Endothelial cell of umbilical vein (primary cell): ENCODE results near the gene ACTR3C.
"Not testable (repeated sequence)": the region's sequence is repeated elsewhere in the genome, so short reads cannot be mapped to it uniquely, and the experiment has no call there.

Source experiments
- MAX ChIP-seq: IDR thresholded peaks from 2 replicates; pipeline ENCODE4 v1.6.1; 2011; ENCODE audit not compliant: insufficient read depth, insufficient read length
- TF ChIP-seq, protein P1 (sequence below), 2 donors: IDR thresholded peaks; 1 replicate in 1 of 2; 2 replicates in 1 of 2; pipeline ENCODE4 v1.5.1; 2011; ENCODE audit warnings: low read length in 2 of 2, mild to moderate bottlenecking in 2 of 2, moderate library complexity in 2 of 2, control low read depth in 1 of 2, inconsistent platforms in 1 of 2, low read depth in 1 of 2; ENCODE audit not compliant: insufficient read depth in 1 of 2; ENCODE audit errors: extremely low read depth in 1 of 2

DNA sequence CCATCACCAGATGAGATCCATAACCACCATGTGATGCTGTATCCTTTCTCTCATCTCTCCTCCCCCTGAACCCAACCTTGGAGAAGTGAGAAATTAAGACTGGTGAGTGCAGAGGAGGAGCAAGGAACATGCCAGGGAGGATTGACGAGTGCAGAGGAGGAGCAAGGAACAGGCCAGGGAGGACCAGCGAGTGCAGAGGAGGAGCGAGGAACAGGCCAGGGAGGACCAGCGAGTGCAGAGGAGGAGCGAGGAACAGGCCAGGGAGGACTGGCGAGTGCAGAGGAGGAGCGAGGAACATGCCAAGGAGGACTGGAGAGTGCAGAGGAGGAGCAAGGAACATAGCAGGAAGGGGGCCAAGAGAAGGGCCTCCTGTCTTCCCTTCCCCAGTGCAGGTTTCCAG, 118.8 kb downstream of the ACTR3C start:
- TF ChIP-seq, protein P1, sequence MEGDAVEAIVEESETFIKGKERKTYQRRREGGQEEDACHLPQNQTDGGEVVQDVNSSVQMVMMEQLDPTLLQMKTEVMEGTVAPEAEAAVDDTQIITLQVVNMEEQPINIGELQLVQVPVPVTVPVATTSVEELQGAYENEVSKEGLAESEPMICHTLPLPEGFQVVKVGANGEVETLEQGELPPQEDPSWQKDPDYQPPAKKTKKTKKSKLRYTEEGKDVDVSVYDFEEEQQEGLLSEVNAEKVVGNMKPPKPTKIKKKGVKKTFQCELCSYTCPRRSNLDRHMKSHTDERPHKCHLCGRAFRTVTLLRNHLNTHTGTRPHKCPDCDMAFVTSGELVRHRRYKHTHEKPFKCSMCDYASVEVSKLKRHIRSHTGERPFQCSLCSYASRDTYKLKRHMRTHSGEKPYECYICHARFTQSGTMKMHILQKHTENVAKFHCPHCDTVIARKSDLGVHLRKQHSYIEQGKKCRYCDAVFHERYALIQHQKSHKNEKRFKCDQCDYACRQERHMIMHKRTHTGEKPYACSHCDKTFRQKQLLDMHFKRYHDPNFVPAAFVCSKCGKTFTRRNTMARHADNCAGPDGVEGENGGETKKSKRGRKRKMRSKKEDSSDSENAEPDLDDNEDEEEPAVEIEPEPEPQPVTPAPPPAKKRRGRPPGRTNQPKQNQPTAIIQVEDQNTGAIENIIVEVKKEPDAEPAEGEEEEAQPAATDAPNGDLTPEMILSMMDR (IDR thresholded peaks at IDR 0.05; ENCODE audit: extremely low read depth in 1 of 2, insufficient read depth in 1 of 2, low read depth in 1 of 2, low read length in 2 of 2), result not testable (repeated sequence)
- TF ChIP-seq MAX, result not testable (repeated sequence)
